ENCODE results near the gene KIF4A.

DNA sequence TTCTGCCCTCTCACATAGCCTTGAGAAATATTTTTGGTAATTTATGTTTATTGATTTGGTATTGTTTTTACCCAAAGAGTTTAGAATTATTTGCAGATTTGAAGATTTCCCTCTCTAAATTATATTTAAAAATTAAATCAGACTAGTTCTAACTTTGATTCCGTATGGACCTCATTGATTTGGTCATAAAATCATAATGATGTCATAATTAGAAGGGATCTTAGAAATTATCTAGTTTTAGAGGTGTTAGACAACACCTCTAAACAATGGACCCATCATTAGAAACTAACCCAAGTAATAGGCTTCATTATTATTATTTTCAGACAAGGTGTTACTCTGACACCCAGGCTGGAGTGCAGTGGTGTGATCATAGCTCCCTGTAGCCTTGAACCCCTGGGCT lies 178.8 kb downstream of the KIF4A start:
- TF ChIP-seq, protein P1, sequence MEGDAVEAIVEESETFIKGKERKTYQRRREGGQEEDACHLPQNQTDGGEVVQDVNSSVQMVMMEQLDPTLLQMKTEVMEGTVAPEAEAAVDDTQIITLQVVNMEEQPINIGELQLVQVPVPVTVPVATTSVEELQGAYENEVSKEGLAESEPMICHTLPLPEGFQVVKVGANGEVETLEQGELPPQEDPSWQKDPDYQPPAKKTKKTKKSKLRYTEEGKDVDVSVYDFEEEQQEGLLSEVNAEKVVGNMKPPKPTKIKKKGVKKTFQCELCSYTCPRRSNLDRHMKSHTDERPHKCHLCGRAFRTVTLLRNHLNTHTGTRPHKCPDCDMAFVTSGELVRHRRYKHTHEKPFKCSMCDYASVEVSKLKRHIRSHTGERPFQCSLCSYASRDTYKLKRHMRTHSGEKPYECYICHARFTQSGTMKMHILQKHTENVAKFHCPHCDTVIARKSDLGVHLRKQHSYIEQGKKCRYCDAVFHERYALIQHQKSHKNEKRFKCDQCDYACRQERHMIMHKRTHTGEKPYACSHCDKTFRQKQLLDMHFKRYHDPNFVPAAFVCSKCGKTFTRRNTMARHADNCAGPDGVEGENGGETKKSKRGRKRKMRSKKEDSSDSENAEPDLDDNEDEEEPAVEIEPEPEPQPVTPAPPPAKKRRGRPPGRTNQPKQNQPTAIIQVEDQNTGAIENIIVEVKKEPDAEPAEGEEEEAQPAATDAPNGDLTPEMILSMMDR (IDR thresholded peaks at IDR 0.05; ENCODE audit: insufficient read depth, low read depth, low read length) = no peak
- no peak for TF ChIP-seq EZH2 (IDR thresholded peaks at IDR 0.05; ENCODE audit: insufficient read depth, low read length)

Measured in astrocyte (in vitro differentiated cells and primary cell).